ENCODE results near the gene ADAMTS4.

DNA sequence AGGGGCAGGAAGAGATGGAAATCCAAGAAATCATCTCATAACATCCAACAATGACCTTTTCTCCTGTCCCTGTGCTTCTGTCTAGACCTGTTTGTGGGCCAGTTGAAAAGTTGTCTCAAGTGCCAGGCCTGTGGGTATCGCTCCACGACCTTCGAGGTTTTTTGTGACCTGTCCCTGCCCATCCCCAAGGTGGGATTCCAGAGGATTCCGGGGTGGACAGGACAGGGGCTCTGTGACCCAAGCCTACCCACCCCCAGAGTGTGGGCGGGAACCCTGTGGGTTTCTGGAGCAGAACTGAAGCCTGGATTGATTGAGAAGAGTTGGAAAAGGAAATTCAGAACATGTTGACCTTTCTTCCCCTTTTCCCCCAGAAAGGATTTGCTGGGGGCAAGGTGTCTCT, 35.1 kb downstream of the ADAMTS4 start:
- TF ChIP-seq, protein P1, sequence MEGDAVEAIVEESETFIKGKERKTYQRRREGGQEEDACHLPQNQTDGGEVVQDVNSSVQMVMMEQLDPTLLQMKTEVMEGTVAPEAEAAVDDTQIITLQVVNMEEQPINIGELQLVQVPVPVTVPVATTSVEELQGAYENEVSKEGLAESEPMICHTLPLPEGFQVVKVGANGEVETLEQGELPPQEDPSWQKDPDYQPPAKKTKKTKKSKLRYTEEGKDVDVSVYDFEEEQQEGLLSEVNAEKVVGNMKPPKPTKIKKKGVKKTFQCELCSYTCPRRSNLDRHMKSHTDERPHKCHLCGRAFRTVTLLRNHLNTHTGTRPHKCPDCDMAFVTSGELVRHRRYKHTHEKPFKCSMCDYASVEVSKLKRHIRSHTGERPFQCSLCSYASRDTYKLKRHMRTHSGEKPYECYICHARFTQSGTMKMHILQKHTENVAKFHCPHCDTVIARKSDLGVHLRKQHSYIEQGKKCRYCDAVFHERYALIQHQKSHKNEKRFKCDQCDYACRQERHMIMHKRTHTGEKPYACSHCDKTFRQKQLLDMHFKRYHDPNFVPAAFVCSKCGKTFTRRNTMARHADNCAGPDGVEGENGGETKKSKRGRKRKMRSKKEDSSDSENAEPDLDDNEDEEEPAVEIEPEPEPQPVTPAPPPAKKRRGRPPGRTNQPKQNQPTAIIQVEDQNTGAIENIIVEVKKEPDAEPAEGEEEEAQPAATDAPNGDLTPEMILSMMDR (IDR thresholded peaks at IDR 0.05) = no peak
- TF ChIP-seq POLR2A (IDR thresholded peaks at IDR 0.05) = no peak
